Upper lobe of right lung (tissue), 1 donor: Measurements from ENCODE around the gene TBC1D22A. TPM values are rescaled to one million over a fixed set of nuclear protein-coding genes. Genes with fewer than 3 reads are reported as not detected.
"Not testable (repeated sequence)": the region's sequence is repeated elsewhere in the genome, so short reads cannot be mapped to it uniquely, and the experiment has no call there.

Experiments
- ATAC-seq: fragments of 200-7000 bp; cut with Tn5 transposase; one replicate; pipeline ENCODE4 v1.9.1; 2020; ENCODE audit warnings: mild to moderate bottlenecking, moderate library complexity
- DNase-seq: peaks from one replicate; pipeline ENCODE4 v3.0.0-alpha.2; 2020
- H3K27ac ChIP-seq: fragments of 200-600 bp; one replicate; pipeline ENCODE4 v1.8.0; 2022
- H3K27me3 ChIP-seq: fragments of 200-600 bp; one replicate; pipeline ENCODE4 v1.8.0; 2022; ENCODE audit warnings: mild to moderate bottlenecking
- H3K36me3 ChIP-seq: fragments of 200-600 bp; one replicate; pipeline ENCODE4 v1.8.0; 2022
- H3K4me1 ChIP-seq: fragments of 200-600 bp; one replicate; pipeline ENCODE4 v1.8.0; 2022
- H3K4me3 ChIP-seq: fragments of 200-600 bp; one replicate; pipeline ENCODE4 v1.8.0; 2022; ENCODE audit warnings: mild to moderate bottlenecking
- H3K9me3 ChIP-seq: fragments of 200-600 bp; one replicate; pipeline ENCODE4 v1.8.0; 2022
- intact Hi-C: fragments of 100-400 bp; cut with DNase I; formaldehyde crosslinking; loops from one replicate; pipeline ENCODE4 v1.11.0; 2022
- total RNA-seq: library from RNA; stranded (reverse); fragmentation: NEBNext Ultra II Directional; extraction: Animal tissue kit (Norgen Biotek cat#: 25700); gene quantifications from one replicate; pipeline ENCODE4 v1.2.1, GENCODE V29; 2021
- TF ChIP-seq, protein P1 (sequence below): fragments of 200-600 bp; IDR thresholded peaks from one replicate; pipeline ENCODE4 v1.8.0; 2022; ENCODE audit warnings: antibody characterized with exemption
- donor health status: DM: no; HTN: yes; CAD: no; lungs with severe emphysema.

The TBC1D22A gene
- total RNA-seq, 1 donor from 2014 or later, result 31.3 TPM

DNA sequence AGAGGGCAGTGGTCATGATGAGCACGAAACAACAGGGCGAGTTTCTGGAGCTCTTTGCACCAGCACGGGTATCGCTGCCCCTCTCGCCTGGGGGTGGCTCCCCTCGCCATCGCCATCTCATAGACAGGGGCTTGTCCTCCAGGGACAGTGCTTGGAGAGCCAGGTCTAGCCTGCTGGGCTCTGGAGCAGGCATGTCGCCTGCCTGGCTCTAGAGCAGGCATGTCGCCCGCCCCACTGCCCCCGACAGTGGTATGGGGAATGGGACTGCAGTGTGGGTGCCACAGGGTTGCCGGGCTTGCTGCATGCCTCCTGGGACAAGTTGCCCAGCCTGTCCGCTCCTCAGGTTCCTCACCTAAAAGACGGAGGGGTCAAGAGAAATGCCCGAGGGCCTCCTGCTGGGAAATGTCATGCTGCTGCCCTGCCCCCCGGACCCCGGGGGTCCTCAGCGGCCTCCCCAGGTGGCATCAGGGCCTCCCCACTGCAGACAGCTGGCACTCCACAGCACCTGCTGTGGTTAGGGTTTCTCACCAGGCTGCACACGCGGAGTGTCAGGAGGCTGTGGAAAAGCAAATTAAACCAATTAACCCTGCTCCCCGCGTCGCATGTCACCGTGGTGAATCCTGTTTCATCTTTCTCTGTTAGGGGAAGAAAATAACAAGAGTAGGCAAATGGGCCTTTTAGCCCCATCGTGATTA is 403.0 kb downstream of the TBC1D22A start:
- H3K27me3 ChIP-seq, result no peaks in the 10 kb centered on the region
- TF ChIP-seq, protein P1, sequence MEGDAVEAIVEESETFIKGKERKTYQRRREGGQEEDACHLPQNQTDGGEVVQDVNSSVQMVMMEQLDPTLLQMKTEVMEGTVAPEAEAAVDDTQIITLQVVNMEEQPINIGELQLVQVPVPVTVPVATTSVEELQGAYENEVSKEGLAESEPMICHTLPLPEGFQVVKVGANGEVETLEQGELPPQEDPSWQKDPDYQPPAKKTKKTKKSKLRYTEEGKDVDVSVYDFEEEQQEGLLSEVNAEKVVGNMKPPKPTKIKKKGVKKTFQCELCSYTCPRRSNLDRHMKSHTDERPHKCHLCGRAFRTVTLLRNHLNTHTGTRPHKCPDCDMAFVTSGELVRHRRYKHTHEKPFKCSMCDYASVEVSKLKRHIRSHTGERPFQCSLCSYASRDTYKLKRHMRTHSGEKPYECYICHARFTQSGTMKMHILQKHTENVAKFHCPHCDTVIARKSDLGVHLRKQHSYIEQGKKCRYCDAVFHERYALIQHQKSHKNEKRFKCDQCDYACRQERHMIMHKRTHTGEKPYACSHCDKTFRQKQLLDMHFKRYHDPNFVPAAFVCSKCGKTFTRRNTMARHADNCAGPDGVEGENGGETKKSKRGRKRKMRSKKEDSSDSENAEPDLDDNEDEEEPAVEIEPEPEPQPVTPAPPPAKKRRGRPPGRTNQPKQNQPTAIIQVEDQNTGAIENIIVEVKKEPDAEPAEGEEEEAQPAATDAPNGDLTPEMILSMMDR, result no peak
- no peaks in the 10 kb centered on the region for H3K36me3 ChIP-seq
- ATAC-seq, result no peak
- H3K4me3 ChIP-seq, result no peak overlapping the region
- no peaks in the 10 kb centered on the region for H3K4me1 ChIP-seq
- H3K9me3 ChIP-seq, result no peaks in the 10 kb centered on the region
- DNase-seq, result peak; percentile 56
- H3K27ac ChIP-seq, result no peak overlapping the region
- intact Hi-C loops, result no loop called here

DNA sequence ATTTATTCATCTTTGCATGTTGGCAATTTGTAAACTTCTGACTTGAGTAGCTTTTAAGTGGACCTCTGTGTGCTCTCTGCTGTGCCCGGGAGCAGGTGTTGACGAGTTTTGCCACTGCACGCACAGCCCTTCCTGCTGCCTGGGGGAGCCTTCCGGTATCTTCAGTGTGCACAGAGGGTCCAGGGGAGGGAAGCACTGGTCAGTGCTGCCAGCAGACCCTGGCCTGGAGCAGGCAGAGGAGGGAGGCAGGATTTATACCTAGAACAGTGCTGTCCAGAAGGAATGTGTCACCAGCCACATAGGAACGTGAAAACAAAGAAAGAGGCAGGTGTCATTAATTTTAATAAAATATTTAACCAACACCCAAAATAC is 403.6 kb downstream of the TBC1D22A start:
- intact Hi-C loops, result no loop called here
- DNase-seq, result peak; percentile 37
- H3K36me3 ChIP-seq, result no peaks in the 10 kb centered on the region
- no peaks in the 10 kb centered on the region for H3K9me3 ChIP-seq
- TF ChIP-seq, protein P1, result no peak
- H3K27ac ChIP-seq, result no peak overlapping the region
- no peak for ATAC-seq
- no peak overlapping the region for H3K4me3 ChIP-seq
- H3K27me3 ChIP-seq, result no peaks in the 10 kb centered on the region
- H3K4me1 ChIP-seq, result no peaks in the 10 kb centered on the region

- DNase-seq (peak; percentile 49), ATAC-seq (no peak)
- intact Hi-C loops, result no loop called here
- no peaks in the 10 kb centered on the region for H3K36me3 ChIP-seq
- TF ChIP-seq, protein P1, result no peak
- H3K9me3 ChIP-seq, result no peaks in the 10 kb centered on the region
- no peaks in the 10 kb centered on the region for H3K27me3 ChIP-seq
- H3K4me3 ChIP-seq, result no peak overlapping the region
- no peaks in the 10 kb centered on the region for H3K4me1 ChIP-seq
- no peak overlapping the region for H3K27ac ChIP-seq
Measured at GRCh38 chr22:47166446-47167016, 404.1 kb downstream of the TBC1D22A start.

DNA sequence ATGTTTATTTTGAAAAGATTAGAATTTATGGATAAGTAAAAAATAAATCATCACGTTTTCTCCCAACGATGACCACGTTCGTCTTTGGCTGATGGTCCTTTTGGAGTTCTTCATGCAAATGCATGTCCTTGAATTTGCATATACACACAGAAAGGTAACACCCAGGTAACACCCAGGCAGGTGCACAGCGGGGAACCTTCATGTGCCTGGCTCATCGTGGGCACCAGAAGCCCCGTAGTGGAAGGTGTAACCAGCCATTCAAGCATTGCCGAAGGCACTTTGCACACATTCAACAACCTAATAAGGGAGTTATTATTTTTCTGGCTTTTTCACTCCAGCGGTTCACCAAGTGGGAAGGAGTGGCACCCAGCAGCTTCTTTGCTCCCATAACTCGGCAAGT is 404.6 kb downstream of the TBC1D22A start:
- no peak overlapping the region for H3K27ac ChIP-seq
- TF ChIP-seq, protein P1, result no peak
- no peaks in the 10 kb centered on the region for H3K4me1 ChIP-seq
- intact Hi-C loops, result no loop called here
- peak; percentile 11 for DNase-seq
- no peaks in the 10 kb centered on the region for H3K9me3 ChIP-seq
- ATAC-seq, result no peak
- H3K4me3 ChIP-seq, result no peak overlapping the region
- no peaks in the 10 kb centered on the region for H3K27me3 ChIP-seq
- H3K36me3 ChIP-seq, result no peaks in the 10 kb centered on the region

DNA sequence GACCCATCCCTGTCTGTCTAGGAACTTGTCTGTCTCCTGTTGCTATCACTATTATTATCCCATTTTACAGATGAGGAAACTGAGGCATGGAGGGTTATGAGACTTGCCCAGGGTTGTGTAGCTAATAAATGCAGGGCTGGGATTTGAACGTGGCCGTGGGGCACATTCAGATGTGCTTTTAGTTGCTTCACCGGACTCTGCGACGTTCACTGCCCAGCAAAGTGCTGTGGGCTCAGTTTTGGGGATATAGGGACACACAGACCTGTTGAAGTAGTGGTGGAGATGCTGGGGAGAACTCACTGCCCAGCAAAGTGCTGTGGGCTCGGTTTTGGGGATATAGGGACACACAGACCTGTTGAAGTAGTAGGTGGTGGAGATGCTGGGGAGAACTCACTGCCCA is 405.5 kb downstream of the TBC1D22A start:
- intact Hi-C loops, H3K4me3 ChIP-seq, H3K27ac ChIP-seq, ATAC-seq, H3K4me1 ChIP-seq, DNase-seq, H3K27me3 ChIP-seq, H3K9me3 ChIP-seq, H3K36me3 ChIP-seq: not testable (repeated sequence)

GRCh38 chr22:47168441-47168840 is 406.0 kb downstream of the TBC1D22A start:
- H3K9me3 ChIP-seq, result no peaks in the 10 kb centered on the region
- H3K27ac ChIP-seq, result no peak overlapping the region
- ATAC-seq (no peak), DNase-seq (peak; percentile 41)
- TF ChIP-seq, protein P1, result no peak
- no peak overlapping the region for H3K4me3 ChIP-seq
- intact Hi-C loops, result no loop called here
- no peaks in the 10 kb centered on the region for H3K27me3 ChIP-seq
- H3K4me1 ChIP-seq, result no peaks in the 10 kb centered on the region
- H3K36me3 ChIP-seq, result no peaks in the 10 kb centered on the region
